Effector CD8-positive, alpha-beta T cell (primary cell): Measurements from ENCODE around the gene CHST6.
"Not testable (repeated sequence)": the region's sequence is repeated elsewhere in the genome, so short reads cannot be mapped to it uniquely, and the experiment has no call there.

Experiments used
- DNase-seq: peaks from one replicate; lab custom pipeline; 2025; lab: John Stamatoyannopoulos, UW
- total RNA-seq, 4 experiments: gene quantifications; one replicate each; lab custom pipeline; 2026; lab: John Stamatoyannopoulos, UW

Gene CHST6
- total RNA-seq = 0 to 0.18 (median 0.06) reads per million in 4 experiments

- DNase-seq = no peak
Measured at GRCh38 chr16:75495076-75495674, at the start of gene CHST6. TSS of gene CHST6 (minus strand) at chr16:75495441. CDS start at chr16:75479828, 15,613 bp downstream.

- not testable (repeated sequence) for DNase-seq
Measured at GRCh38 chr16:75542462-75542861, 47.2 kb upstream of the CHST6 start.

DNA sequence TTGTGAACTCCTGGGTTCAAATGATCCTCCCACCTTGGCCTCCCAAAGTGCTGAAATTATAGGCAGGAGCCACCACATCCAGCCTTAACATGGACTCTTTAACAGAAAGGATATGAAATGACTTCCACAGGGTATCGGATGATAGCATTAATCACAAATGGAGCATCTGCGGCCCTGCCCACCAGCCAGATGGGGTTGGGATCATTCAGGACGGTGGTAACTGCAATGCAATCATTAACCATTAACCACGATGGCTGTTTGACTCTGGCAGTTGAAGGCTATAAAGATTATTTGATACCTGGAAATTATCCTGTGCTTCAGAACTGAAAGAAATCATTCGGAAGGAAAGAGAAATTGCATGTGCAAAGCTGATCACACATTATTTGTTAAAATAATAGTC lies 46.0 kb upstream of the CHST6 start:
- DNase-seq = no peak

DNA sequence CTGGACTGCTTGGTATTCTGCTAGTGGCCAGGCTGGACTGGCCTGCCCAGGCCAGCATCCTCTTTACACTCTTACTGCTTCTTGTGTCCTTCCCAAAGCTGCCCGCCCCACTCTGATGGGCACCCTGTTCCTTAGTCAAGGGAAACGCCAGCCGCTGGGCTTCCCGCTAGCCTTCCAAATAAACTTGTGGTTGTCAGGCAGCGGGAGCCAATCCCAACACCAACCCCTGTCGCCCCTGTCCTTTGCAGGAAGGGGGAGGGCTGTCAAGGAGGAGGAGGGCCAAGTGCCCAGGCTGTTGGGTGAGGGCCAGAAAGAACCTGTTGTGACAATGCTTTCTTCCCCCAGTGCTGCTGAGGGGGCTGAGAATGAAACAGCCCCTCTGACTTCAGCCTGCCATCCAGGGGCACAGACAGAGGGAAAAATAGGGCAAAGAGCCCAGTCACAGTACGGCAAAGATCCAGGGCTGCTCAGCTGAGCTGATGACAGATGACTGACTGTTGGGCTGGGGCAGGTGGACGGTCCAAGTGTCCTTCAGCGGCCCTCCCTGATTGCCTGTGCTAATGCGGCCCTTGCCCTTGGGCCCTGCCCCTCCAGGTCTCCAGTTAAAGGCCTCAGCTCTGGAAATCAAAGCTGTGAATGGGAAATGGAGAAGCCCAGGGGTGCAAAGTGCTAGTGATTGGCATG lies 43.8 kb upstream of the CHST6 start:
- not testable (repeated sequence) for DNase-seq

DNA sequence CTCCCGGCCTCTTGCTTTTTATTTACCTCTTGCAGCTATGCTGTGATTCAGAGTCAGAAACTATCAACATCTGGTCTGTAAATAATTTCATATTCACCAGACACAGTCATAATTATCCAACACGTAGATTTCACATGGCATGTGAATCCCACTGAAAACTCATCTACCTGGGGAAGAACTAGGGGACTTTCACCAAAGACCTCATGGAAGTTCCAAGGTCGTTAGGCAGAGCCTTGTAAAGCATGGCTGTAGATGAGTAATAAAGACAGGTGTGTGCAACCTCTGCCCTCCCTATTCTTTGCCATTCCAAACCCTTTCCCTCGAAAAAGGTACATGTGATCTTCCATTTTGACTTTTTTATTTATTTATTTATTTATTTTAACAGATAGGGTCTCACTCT lies 42.5 kb upstream of the CHST6 start:
- no peak for DNase-seq

GRCh38 chr16:75535901-75536300 lies 40.7 kb upstream of the CHST6 start, which contains the start of gene CHST5:
TSS of gene CHST5 (minus strand) at chr16:75536108. CDS start at chr16:75530384, 5,724 bp downstream.
- no peak for DNase-seq

DNA sequence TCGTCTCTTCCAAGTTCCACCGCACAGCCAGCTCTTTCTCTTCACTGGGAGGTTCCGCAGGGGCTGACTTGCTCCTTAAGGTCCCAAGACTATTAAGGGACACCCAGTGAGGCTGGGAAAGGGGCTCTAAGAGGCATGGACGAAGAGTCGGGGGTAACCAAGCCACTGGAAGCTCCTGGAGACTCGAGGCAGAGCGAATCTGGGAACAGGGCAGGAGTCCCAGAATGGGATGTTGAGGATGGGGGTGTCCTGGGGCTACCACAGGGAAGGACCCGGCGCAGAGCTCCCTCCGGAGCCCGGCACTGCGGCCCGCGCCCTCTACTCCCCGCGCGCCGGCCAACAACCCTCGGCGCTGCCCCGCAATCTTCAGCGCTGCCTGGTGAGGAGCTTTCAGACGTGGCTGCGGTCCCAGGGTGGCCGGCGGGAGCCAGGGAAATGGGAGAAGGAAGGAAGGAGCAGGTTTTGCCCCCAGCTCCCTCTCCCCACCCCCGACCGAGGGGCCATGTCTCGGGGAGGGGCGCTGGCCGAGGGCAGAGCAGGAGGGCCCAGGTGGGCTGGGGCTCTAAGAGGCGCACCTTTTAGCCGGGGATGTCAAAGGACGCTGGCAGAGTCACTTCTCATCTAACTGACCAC lies 40.1 kb upstream of the CHST6 start:
- DNase-seq = no peak

DNA sequence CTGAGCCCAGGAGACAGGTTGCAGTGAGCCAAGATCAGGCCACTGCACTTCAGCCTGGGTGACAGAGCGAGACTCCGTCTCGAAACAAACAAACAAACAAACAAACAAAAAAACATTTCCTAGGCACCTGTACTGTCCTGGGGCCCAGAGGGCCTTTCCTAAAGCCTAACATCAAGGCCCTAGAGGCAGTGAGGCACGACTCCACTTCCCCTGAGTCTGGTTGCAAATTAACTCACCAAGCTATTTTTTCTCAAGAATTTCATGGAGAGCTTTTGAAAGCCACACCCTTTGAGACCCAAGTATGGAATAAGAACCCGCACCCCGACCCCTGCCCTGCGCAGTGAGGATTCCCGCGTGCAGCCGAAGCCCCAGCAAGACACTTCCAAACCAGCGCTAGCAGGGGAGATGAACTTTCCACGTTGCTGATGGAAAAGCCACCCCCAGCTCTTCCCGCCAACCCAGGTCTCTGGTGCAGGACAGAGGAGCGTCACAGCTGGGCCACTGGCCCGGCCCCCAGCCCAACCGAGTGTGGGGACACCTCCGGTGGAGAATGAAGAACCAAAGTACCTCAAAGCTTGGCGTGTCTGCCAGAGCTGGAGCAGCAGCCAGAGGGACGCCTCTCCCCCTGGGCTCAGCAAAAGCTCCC lies 39.4 kb upstream of the CHST6 start:
- no peak for DNase-seq

GRCh38 chr16:75532791-75533190 lies 37.5 kb upstream of the CHST6 start:
- no peak for DNase-seq

- no peak for DNase-seq
Measured at GRCh38 chr16:75532142-75532765, 37.0 kb upstream of the CHST6 start.

DNA sequence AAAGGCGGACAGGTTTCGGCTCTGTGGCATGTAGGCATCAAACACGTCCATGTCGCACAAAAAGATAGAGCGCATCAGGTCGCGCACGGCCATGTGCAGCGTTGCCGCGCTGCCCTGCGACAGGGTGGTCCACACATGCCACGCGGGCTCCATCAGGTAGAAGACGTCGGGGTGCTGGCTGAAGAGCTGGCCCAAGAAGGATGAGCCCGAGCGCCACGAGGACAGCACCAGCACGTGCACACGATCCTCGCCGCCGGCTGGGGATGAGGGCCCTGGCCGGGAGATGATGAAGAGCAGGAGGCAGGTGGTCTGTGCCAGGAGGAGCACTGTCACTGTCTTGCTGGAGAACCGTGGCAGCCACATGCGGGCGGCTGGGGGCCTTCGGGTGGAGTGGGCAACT lies 34.7 kb upstream of the CHST6 start:
- DNase-seq = no peak

DNA sequence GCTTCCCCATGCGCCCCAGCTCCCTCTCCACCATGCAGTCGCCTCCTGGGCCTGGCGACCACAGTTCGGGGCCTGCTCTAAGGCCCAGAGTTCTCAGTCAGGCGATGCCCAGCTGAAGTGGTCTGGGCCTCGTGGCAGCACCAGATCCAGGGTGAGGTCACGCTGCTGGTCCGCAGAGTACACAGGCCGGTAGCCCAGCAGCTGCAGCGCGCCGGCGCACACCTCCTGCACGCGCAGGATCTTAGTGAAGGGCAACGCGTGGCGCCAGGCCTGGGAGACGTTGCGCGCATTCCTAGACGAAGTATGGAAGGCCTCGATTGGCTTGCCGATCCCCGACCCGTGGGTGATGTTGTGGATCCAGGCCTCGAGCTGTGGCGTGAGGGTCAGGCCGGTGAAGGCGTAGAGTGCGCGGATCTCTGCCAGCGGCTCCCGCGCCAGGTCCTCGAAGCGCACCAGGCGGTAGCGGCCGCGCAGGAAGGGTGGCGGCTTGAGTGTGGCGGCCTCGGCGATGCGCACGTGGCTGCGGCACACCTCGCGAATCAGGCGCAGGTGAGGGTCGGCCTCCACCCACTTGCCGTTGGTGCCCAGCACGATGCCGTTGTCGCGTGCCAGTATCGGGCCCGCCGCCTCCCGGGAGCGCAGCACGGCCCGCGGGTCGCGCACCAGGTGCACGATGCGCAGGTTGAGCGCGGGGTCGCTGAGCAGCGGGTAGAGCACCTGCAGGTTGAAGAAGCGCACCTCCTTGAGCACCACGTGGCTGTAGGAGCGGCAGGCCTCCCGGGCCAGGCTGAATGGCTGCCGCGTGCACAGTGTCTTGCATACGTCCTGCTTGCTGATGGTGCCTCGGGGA lies 34.0 kb upstream of the CHST6 start:
- no peak for DNase-seq

- no peak for DNase-seq
Measured at GRCh38 chr16:75527825-75528299, 32.6 kb upstream of the CHST6 start.

GRCh38 chr16:75526032-75526790 lies 31.0 kb upstream of the CHST6 start:
- no peak for DNase-seq

GRCh38 chr16:75519175-75519574 lies 23.9 kb upstream of the CHST6 start:
- DNase-seq = no peak

DNA sequence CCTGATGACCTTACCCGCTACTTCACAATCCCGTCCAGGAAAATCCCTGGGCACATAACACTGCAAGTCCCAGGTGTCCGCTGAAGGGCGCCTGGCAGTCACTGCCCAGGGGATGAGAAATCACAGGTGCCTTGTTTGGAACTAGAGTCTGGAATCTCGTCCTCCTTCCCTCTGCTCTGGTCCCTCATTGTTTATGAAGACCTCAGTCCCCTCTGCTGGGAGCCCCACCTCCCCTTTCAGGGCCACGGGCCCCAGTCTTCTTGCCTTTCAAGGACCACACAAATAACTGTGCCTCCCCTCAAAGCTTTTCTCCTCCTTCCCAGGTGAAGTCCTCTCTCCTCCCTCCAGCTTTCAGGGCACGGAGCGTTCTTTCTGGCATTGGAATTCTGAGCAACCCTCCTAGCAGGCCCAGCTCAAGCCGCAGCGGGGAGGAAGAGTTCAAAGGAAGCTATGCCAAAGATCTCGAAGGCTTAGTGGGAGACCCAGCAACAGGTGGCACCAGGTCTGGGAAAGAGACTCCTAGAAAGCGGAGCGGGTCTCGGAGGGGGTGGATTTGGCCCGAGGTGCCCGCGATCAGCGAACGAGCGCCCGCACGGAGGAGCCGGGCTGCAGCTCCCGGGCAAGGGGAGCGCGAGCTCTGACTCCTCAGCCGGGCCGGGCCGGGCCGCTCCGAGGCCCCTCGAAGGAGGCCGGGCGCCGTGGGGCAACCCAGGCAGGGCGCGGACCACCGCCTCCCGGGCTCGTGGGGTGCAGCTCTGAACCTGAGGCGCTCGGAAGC lies 21.1 kb upstream of the CHST6 start:
- not testable (repeated sequence) for DNase-seq

DNA sequence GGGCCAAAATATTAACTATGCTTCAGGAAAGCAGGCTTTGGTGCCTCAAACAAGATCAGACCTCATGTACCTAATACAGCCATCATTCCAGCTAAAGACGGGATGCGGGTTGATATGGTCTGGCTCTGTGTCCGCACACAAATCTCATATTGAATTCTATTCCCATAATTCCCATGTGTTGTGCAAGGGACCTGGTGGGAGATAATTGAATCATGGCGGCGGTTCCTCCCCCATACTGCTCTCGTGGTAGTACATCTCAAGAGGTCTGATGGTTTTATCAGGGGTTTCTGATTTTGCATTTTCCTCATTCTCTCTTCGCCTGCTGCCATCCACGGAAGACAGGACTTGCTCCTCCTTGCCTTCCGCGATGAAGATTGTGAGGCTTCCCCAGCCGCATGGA lies 19.1 kb upstream of the CHST6 start:
- no peak for DNase-seq

- DNase-seq = no peak
Measured at GRCh38 chr16:75506574-75506973, 11.3 kb upstream of the CHST6 start.

DNA sequence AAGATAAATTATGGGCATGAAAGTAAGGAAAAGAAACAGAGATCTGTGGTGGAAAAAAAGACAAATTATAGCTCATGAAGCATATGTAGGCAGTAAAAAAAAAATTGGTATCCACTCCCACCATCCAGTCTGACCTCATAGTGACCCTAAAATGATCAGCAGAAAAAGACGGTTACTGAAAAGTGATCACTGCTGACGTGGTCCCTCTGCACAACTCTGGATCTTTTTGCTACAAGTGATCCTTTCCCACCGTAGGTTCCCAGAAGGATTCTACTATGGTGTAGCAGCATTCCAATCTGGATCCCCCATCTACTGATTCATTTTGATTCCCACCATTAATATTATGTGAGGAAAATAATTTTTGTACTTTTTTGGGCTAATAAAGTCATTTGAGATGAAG lies 10.9 kb upstream of the CHST6 start:
- no peak for DNase-seq

- no peak for DNase-seq
Measured at GRCh38 chr16:75503801-75504200, 8.6 kb upstream of the CHST6 start.
